Heart left ventricle (tissue), 16 donors: ENCODE measurements around the gene GRID2IP. TPM values are rescaled to one million over a fixed set of nuclear protein-coding genes. Genes with fewer than 3 reads are reported as not detected.

ENCODE experiments used
- ATAC-seq, 4 donors: fragments of 200-7000 bp; cut with Tn5 transposase; one replicate each; pipeline ENCODE4 v1.9.1; 2020 to 2022; ENCODE audit warnings: moderate library complexity in 4 of 4, mild to moderate bottlenecking in 3 of 4, moderate number of reproducible peaks in 1 of 4
- DNase-seq, 5 donors: peaks; one replicate each; pipeline ENCODE4 v3.0.0-alpha.2; 2020
- H3K27ac ChIP-seq, 12 donors: fragments of 200-600 bp; sonication (generic) in 4 of 12; one replicate each; pipeline versions ENCODE4 v1.5.0 to v1.8.0; 2016 to 2022; ENCODE audit warnings: mild to moderate bottlenecking in 2 of 12
- H3K27me3 ChIP-seq, 9 donors: fragments of 200-600 bp; sonication (generic) in 2 of 9; one replicate each; pipeline versions ENCODE4 v1.5.1 to v1.8.0; 2016 to 2022; ENCODE audit warnings: mild to moderate bottlenecking in 3 of 9
- H3K36me3 ChIP-seq, 9 donors: fragments of 200-600 bp; sonication (generic) in 2 of 9; one replicate each; pipeline versions ENCODE4 v1.5.0 to v1.8.0; 2018 to 2022; ENCODE audit warnings: mild to moderate bottlenecking in 2 of 9
- H3K4me1 ChIP-seq, 12 donors: fragments of 200-600 bp; sonication (generic) in 4 of 12; one replicate each; pipeline versions ENCODE4 v1.5.0 to v1.8.0; 2016 to 2022; ENCODE audit warnings: mild to moderate bottlenecking in 3 of 12
- H3K4me3 ChIP-seq, 12 donors: fragments of 200-600 bp; sonication (generic) in 4 of 12; one replicate each; pipeline versions ENCODE4 v1.5.0 to v1.8.0; 2017 to 2022; ENCODE audit warnings: mild to moderate bottlenecking in 9 of 12, moderate library complexity in 4 of 12
- H3K9me3 ChIP-seq, 12 donors: fragments of 200-600 bp; sonication (generic) in 4 of 12; one replicate each; pipeline versions ENCODE4 v1.5.0 to v1.8.0; 2016 to 2022; ENCODE audit warnings: mild to moderate bottlenecking in 1 of 12
- CTCF ChIP-seq, 12 donors: fragments of 200-600 bp; sonication (generic) in 4 of 12; IDR thresholded peaks; one replicate each; pipeline versions ENCODE4 v1.5.0 to v1.8.0; 2018 to 2022; ENCODE audit warnings: antibody characterized with exemption in 12 of 12, mild to moderate bottlenecking in 5 of 12
- POLR2A ChIP-seq, 2 donors: fragments of 450-650 bp; IDR thresholded peaks; one replicate each; pipeline ENCODE4 v1.6.1; 2017; ENCODE audit warnings: antibody characterized with exemption in 2 of 2, mild to moderate bottlenecking in 2 of 2, moderate library complexity in 2 of 2
- WGBS, 4 donors: extraction: QIAGEN DNeasy Blood & Tissue Kit in 2 of 4; methylation state at CpG; one replicate each; pipeline versions ENCODE4 v1.1.5 to v1.1.7; 2013 to 2018; 5-methylcytosine and 5-hydroxymethylcytosine counted together
- intact Hi-C, 10 donors: fragments of 100-400 bp; cut with DNase I; formaldehyde crosslinking; loops; one replicate each; pipeline versions ENCODE4 v1.11.1 to v1.14.2; 2022
- polyA plus RNA-seq, 2 donors: library from polyadenylated mRNA; stranded (reverse); fragments of 200-250 nt; gene quantifications; one replicate each; pipeline ENCODE4 v1.2.3, GENCODE V29; 2013
- total RNA-seq, 9 donors: library from RNA; depleted of rRNA in 2 of 9; stranded (reverse); fragments of >200 nt in 2 of 9; fragmentation: NEBNext Ultra II Directional in 3 of 9; extraction: Animal tissue kit (Norgen Biotek cat#: 25700) in 3 of 9; gene quantifications; one replicate each; pipeline versions ENCODE4 v1.1.0 to v1.2.4, GENCODE V29; 2016 to 2023
- donor health status: ischemic (EF 13 %, LVEDD 7.1; RV severe dilation, severe dysfunction).
- donor health status: healthy with polysubstance abuse.
- donor health status: DM: no; HTN: yes; CAD: no.
- donor health status: DM: no; HTN: no; CAD: no.
- donor health status: ischemic (EF 25% LVEDD 6.9; RV normal size, moderate dysfunction).
- donor health status: ischemic (EF 25% LVEDD 5.7; RV mildly dilated, moderate dysfunction).
- donor health status: healthy.
- donor health status: DM: yes; HTN: yes; CAD: no.
- donor health status: ischemic (EF 35%, LVEDD 5.7; RV mildly dilated, moderate dysfunction).
- donor health status: nonischemic (EF 11% LVEDD 7.7; RV severe dilation, severe dysfunction).
- donor health status: DM: yes; HTN: yes; CAD: no.
- donor health status: PGD.
- donor health status: ischemic (EF 29% LVEDD 5.4; RV normal size, mild dysfunction).
- donor health status: nonischemic (EF 23%, LVEDD 6.1; RV moderate dilation, normal function).

GRID2IP gene
- total and polyA plus RNA-seq, 11 donors = 0.01 to 0.16 (median 0.08) TPM; not detected in 7

DNA sequence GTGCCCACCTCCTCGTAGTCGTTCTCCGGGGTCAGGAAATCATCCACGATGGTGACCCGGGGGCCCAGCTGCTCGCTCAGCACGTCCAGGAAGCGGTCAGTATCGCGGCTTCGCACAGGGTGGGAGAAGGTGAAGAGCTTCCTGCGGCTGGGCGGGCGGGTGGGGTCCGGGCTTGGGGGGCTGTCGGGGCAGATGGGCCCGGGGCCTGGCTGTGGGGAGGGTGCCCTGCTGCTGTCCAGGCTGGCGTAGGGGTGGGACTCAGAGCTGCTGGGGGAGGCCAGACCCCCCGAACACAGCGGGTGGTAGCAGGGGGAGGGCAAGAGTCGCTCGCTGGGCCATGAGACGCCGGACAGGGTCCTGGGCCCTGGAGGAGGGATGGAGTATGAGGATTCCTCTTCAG, 42.3 kb downstream of the GRID2IP start:
- no peaks in the 10 kb centered on the region for H3K27me3 ChIP-seq
- H3K4me3 ChIP-seq = no peak overlapping the region
- TF ChIP-seq POLR2A (IDR thresholded peaks at IDR 0.05) (no peak), CTCF (IDR thresholded peaks at IDR 0.05) (no peak)
- DNase-seq (no peak), ATAC-seq (no peak)
- peaks cover 0 to 12% (median 6%) of the 10 kb centered on the region in 12 donors for H3K4me1 ChIP-seq
- H3K27ac ChIP-seq = no peak overlapping the region
- intact Hi-C loops = no loop called here
- WGBS, 4 donors = 88 to 91% (median 90%) methylated on average over 16 to 24 of the region's 24 CpGs
- H3K36me3 ChIP-seq = no peaks in the 10 kb centered on the region
- no peaks in the 10 kb centered on the region for H3K9me3 ChIP-seq

- no peak for ATAC-seq
- intact Hi-C loops = no loop called here
- Histone ChIP-seq H3K27ac (no peak overlapping the region), H3K4me3 (no peak overlapping the region), H3K4me1 (peaks cover 0 to 15% (median 6%) of the 10 kb centered on the region in 12 donors), H3K27me3 (no peaks in the 10 kb centered on the region), H3K36me3 (no peaks in the 10 kb centered on the region), H3K9me3 (no peaks in the 10 kb centered on the region)
- 93 to 94% (median 94%) methylated on average over 6 of the region's 6 CpGs for WGBS, 4 donors
- TF ChIP-seq POLR2A (IDR thresholded peaks at IDR 0.05) = no peak
- TF ChIP-seq CTCF (IDR thresholded peaks at IDR 0.05) = no peak
- no peak for DNase-seq
These were observed 42.7 kb downstream of the GRID2IP start for GRCh38 chr7:6508539-6508938.

DNA sequence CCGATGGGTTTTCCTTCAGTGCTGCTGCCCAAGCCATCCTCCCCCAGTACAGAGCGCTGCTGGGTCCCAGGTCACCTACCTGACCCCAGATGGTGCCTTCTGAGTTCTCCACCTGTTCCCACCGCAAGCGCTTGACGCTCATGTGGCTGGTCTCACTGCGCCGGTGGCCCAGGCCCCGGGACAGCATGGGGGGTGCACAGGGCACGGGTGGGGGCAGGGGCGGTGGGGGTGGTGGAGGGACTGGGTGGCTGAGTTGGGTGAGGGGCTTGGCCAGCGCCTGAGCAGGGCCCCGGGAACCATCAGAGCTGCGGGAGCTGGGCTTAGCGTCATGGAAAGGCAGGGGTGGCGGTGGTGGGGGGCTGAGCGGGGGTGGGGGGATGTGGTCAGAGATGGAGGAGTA, 43.4 kb downstream of the GRID2IP start:
- intact Hi-C loops = no loop called here
- H3K36me3 ChIP-seq = no peaks in the 10 kb centered on the region
- WGBS, 4 donors = 89 to 92% (median 90%) methylated on average over 4 to 16 of the region's 16 CpGs
- no peak overlapping the region for H3K4me3 ChIP-seq
- no peak for TF ChIP-seq POLR2A (IDR thresholded peaks at IDR 0.05)
- TF ChIP-seq CTCF (IDR thresholded peaks at IDR 0.05) = no peak
- peaks cover 0 to 22% (median 8%) of the 10 kb centered on the region in 12 donors for H3K4me1 ChIP-seq
- no peak for DNase-seq
- ATAC-seq = no peak
- no peaks in the 10 kb centered on the region for H3K9me3 ChIP-seq
- H3K27ac ChIP-seq = no peak overlapping the region
- no peaks in the 10 kb centered on the region for H3K27me3 ChIP-seq

- Histone ChIP-seq H3K4me3 (no peak overlapping the region), H3K9me3 (no peaks in the 10 kb centered on the region), H3K27me3 (no peaks in the 10 kb centered on the region), H3K36me3 (no peaks in the 10 kb centered on the region), H3K27ac (no peak overlapping the region), H3K4me1 (peaks cover 0 to 23% (median 8%) of the 10 kb centered on the region in 12 donors)
- ATAC-seq (no peak), DNase-seq (no peak)
- intact Hi-C loops = no loop called here
- TF ChIP-seq CTCF (IDR thresholded peaks at IDR 0.05) (no peak), POLR2A (IDR thresholded peaks at IDR 0.05) (no peak)
- 53 to 63% (median 58%) methylated on average over 19 to 20 of the region's 20 CpGs for WGBS, 4 donors
These were observed 45.3 kb downstream of the GRID2IP start for GRCh38 chr7:6505685-6506559.
